ENCODE results near the gene MAGEC1.

DNA sequence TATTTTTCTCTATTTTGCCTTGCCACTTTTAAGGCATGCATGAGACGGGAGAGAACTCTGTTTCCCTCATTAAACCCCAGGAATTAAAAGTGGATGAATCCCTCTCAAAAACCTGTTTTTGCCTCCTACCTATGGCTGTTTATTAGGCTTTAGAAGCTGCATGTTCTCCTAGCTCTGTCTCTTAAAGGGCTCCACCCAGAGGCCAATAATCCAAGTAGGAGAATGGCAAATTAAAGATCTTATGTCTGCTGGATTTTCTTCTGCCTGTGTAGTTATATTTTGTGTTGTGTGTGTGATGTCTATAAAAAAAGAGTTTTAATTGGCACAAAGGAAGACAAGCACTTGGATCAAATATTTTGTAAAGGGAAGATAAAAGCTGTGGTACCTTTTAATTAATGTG lies 32.4 kb downstream of the MAGEC1 start:
- TF ChIP-seq, protein P1, sequence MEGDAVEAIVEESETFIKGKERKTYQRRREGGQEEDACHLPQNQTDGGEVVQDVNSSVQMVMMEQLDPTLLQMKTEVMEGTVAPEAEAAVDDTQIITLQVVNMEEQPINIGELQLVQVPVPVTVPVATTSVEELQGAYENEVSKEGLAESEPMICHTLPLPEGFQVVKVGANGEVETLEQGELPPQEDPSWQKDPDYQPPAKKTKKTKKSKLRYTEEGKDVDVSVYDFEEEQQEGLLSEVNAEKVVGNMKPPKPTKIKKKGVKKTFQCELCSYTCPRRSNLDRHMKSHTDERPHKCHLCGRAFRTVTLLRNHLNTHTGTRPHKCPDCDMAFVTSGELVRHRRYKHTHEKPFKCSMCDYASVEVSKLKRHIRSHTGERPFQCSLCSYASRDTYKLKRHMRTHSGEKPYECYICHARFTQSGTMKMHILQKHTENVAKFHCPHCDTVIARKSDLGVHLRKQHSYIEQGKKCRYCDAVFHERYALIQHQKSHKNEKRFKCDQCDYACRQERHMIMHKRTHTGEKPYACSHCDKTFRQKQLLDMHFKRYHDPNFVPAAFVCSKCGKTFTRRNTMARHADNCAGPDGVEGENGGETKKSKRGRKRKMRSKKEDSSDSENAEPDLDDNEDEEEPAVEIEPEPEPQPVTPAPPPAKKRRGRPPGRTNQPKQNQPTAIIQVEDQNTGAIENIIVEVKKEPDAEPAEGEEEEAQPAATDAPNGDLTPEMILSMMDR (IDR thresholded peaks at IDR 0.05): no peak
- no peak for TF ChIP-seq POLR2A (IDR thresholded peaks at IDR 0.05)
